NT2/D1 (cell line): Measurements from ENCODE around the gene PLXNB2.

Experiments used
- SUZ12 ChIP-seq: IDR thresholded peaks from 2 replicates; pipeline ENCODE4 v1.6.1; 2011; ENCODE audit not compliant: insufficient read length, insufficient read depth; ENCODE audit errors: extremely low read depth
- YY1 ChIP-seq: IDR thresholded peaks from 2 replicates; pipeline ENCODE4 v1.6.1; 2011; ENCODE audit not compliant: insufficient read length, insufficient read depth
- ZNF274 ChIP-seq: IDR thresholded peaks from 2 replicates; pipeline ENCODE4 v1.6.1; 2011; ENCODE audit warnings: mild to moderate bottlenecking, low read depth, low read length

DNA sequence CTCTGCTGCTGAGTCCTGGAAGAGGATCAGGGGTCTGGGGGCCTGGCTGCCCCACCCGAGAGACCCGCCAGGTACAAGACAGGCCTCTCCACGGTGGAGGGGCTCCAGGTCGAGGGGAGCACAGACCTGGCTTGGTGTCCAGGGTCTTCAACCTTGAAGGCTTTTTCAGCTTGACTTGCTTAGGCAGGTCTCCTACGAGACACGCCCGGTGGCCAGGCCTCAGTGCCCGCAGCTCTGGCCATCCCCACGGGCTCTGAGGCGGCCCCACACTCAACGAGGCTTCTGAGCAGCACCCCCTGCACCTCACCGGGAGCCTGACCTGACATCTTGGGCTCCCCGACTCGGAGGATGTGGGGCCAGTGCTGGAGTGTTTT lies 6.6 kb upstream of the PLXNB2 start:
- TF ChIP-seq YY1 (no peak), ZNF274 (no peak), SUZ12 (no peak)
